Body of pancreas (tissue), 4 donors: ENCODE results near the gene NFATC4. TPM values are rescaled to one million over a fixed set of nuclear protein-coding genes. Genes with fewer than 3 reads are reported as not detected.
A peak's percentile ranks its signal among the peaks of the same experiment; 100 is the strongest.

Experiments
- ATAC-seq: fragments of 150-250 bp; one replicate; pipeline ENCODE4 v1.9.1; 2016
- DNase-seq, 4 donors: peaks; one replicate each; pipeline ENCODE4 v3.0.0-alpha.2; 2019
- H3K27ac ChIP-seq, 4 donors: fragments of 200-600 bp; sonication (generic); 1 replicate in 3 of 4; 2 replicates in 1 of 4; pipeline versions ENCODE4 v1.5.1 to v1.6.1; 2016 to 2019; ENCODE audit warnings: mild to moderate bottlenecking in 1 of 4, mixed read lengths in 1 of 4, moderate library complexity in 1 of 4
- H3K27me3 ChIP-seq, 2 donors: fragments of 200-600 bp; sonication (generic); one replicate each; pipeline ENCODE4 v1.6.0; 2016; ENCODE audit warnings: mild to moderate bottlenecking in 1 of 2
- H3K36me3 ChIP-seq, 2 donors: fragments of 200-600 bp; sonication (generic); replicated peaks in 1 of 2; 2 replicates each; pipeline ENCODE4 v1.5.1; 2016; ENCODE audit warnings: low read depth in 2 of 2; ENCODE audit not compliant: insufficient read depth in 1 of 2
- H3K4me1 ChIP-seq: fragments of 200-600 bp; sonication (generic); one replicate; pipeline ENCODE4 v1.6.0; 2016
- H3K4me3 ChIP-seq, 2 donors: fragments of 200-600 bp; sonication (generic); 1 replicate in 1 of 2; 2 replicates in 1 of 2; pipeline ENCODE4 v1.5.1; 2016 to 2019
- H3K9me3 ChIP-seq, 3 donors: fragments of 200-600 bp; sonication (generic); 1 replicate in 2 of 3; 2 replicates in 1 of 3; pipeline ENCODE4 v1.5.1; 2016
- POLR2A ChIP-seq, 3 donors: fragments of 450-650 bp; IDR thresholded peaks; one replicate each; pipeline ENCODE4 v1.6.1; 2016; ENCODE audit warnings: antibody characterized with exemption in 3 of 3, mild to moderate bottlenecking in 2 of 3
- WGBS, 2 donors: methylation state at CpG; one replicate each; pipeline ENCODE4 v1.1.5; 2017; 5-methylcytosine and 5-hydroxymethylcytosine counted together
- intact Hi-C: fragments of 100-400 bp; cut with DNase I; formaldehyde crosslinking; loops from one replicate; pipeline ENCODE4 v1.15.1; 2023
- total RNA-seq, 2 donors: library from RNA; depleted of rRNA; stranded (reverse); fragments of >200 nt; gene quantifications; one replicate each; pipeline ENCODE4 v1.1.0, GENCODE V29; 2016
- TF ChIP-seq, protein P1 (sequence below), 7 experiments: fragments of 450-650 bp in 4 of 7; fragments of 200-600 bp in 3 of 7; sonication (generic) in 3 of 7; IDR thresholded peaks; one replicate each; pipeline ENCODE4 v1.5.1; 2016 to 2019; ENCODE audit warnings: antibody characterized with exemption in 7 of 7

Gene NFATC4
- total RNA-seq, 2 donors from 2014 or later, result 11.9 to 19.8 TPM

DNA sequence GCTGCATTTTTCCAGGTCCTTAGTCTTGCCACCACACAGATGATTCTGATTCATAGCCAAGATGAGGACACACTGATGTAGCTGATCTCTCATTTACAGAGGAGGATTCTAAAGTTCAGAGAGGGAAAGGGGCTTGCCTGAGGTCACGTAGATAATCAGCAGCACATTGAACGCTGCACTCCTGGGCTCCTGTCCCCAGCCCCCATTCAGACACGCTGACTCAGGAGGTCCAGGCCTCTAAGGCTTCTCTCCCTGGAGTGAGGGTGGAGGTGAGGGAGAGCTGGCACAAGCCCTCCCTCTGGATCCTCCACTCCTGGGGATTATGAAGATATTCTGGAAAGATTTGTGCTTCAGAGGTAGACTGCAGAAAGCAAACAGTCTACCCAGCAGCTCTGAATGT is 10.3 kb downstream of the NFATC4 start:
- ATAC-seq, result no peak
- TF ChIP-seq, protein P1, sequence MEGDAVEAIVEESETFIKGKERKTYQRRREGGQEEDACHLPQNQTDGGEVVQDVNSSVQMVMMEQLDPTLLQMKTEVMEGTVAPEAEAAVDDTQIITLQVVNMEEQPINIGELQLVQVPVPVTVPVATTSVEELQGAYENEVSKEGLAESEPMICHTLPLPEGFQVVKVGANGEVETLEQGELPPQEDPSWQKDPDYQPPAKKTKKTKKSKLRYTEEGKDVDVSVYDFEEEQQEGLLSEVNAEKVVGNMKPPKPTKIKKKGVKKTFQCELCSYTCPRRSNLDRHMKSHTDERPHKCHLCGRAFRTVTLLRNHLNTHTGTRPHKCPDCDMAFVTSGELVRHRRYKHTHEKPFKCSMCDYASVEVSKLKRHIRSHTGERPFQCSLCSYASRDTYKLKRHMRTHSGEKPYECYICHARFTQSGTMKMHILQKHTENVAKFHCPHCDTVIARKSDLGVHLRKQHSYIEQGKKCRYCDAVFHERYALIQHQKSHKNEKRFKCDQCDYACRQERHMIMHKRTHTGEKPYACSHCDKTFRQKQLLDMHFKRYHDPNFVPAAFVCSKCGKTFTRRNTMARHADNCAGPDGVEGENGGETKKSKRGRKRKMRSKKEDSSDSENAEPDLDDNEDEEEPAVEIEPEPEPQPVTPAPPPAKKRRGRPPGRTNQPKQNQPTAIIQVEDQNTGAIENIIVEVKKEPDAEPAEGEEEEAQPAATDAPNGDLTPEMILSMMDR (IDR thresholded peaks at IDR 0.05), result no peak
- no peak for TF ChIP-seq POLR2A (IDR thresholded peaks at IDR 0.05)
- intact Hi-C loops, result no loop called here
- DNase-seq, result no peak
- 78 to 91% methylated on average over 3 of the region's 3 CpGs for WGBS, 2 donors
- peaks cover 19% of the 10 kb centered on the region for H3K4me1 ChIP-seq
- H3K27me3 ChIP-seq, result no peaks in the 10 kb centered on the region
- H3K4me3 ChIP-seq, result no peak overlapping the region
- no peaks in the 10 kb centered on the region for H3K36me3 ChIP-seq
- H3K9me3 ChIP-seq, result no peaks in the 10 kb centered on the region
- H3K27ac ChIP-seq, result peak overlapping the region in 3 of 4 donors; percentile 18 to 50 (median 29)

DNA sequence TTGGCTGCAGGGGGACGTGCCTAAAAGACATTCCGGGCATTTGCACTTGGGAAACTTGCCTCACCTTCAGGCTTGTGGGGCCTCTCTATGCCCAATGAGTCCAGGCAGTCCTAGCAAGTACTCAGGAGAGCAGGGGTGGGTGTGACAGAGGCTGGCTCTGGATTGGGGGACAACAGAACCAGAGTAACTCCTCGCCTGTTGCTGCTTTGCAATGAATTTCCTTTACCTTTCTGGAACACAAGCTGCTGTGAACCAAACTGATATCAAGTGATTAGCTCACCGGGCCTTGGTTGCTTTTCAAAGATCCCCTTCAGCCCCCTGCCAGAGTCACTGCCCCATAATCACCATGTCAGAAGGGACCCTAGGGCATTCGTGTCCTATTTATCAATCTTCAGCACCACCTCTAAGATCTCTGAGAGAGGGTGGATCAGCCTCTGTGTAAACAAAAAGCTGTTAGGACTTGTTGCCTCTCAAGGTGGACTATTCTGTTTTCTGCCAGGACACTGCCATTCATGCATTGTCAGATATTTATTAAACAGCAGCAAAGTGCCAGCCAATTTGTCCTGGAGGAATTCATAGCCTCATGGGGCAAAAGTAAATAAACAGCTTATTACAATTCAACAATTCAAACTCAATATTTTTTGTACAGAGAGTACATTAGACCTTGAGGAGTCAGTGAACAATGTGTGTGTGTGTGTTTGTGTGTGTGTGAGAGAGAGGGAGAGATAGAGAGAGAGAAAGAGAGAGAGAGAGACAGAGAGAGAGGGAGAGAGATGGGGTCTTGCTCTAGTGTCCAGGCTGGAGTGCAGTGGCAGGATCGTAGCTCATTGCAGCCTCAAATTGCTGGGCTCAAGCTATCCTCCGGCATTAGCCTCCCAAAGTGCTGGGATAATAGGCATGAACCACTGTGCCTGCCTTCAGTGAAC is 11.3 kb downstream of the NFATC4 start:
- H3K4me3 ChIP-seq, result no peak overlapping the region
- peaks cover 19% of the 10 kb centered on the region for H3K4me1 ChIP-seq
- DNase-seq (no peak), ATAC-seq (peak; percentile 32)
- no peaks in the 10 kb centered on the region for H3K27me3 ChIP-seq
- intact Hi-C loops, result no loop called here
- no peaks in the 10 kb centered on the region for H3K9me3 ChIP-seq
- peak overlapping the region; percentile 18 to 50 (median 30) for H3K27ac ChIP-seq
- WGBS, 2 donors, result 62 to 67% methylated on average over 7 of the region's 7 CpGs
- H3K36me3 ChIP-seq, result no peaks in the 10 kb centered on the region
- TF ChIP-seq POLR2A (IDR thresholded peaks at IDR 0.05), result no peak
- TF ChIP-seq, protein P1 (IDR thresholded peaks at IDR 0.05), result no peak

DNA sequence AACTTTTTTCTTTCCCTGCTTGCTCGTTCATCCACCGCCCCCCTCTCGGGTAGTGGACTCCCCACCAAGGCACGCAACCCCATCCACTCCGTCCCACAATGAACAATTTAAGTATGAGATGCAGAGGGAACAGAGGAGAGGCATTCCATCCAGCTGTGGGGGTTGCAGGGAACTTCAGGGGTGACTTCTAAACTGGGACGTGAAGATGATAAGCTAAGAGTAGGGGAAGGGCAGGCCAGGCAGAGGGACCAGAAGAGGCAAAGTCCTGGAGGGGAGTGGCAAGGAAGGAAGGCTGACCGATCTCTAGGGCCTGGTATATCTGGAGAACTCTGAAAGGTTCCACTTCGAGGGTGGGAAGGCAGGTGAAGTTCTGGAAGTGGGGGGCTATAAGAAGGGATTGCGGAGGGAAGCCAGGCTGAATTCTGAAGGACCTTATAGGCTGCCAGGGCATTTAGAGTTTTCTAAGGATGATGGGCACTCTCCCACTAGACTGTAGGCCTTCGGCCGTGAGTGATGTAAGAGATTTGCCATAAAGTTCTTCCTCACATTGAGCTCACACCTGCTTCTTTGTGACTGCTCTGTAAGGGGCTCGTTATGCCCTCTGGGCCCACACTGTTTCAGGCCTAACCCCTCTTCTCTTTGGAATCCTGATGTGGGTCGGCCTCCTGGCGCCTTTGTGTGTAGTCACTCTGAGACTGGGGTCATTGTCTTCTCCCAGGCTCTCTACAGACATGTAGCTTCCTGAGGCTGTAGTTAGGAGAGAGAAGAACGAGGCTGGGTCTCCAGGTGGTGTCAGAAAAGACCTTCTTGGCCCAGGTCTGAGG is 12.1 kb downstream of the NFATC4 start:
- intact Hi-C loops, result no loop called here
- H3K4me1 ChIP-seq, result peaks cover 19% of the 10 kb centered on the region
- H3K36me3 ChIP-seq, result no peaks in the 10 kb centered on the region
- no peaks in the 10 kb centered on the region for H3K9me3 ChIP-seq
- TF ChIP-seq, protein P1 (IDR thresholded peaks at IDR 0.05), result no peak
- no peak for TF ChIP-seq POLR2A (IDR thresholded peaks at IDR 0.05)
- H3K27ac ChIP-seq, result peak overlapping the region in 1 of 4 donors; percentile 29
- no peak for DNase-seq
- no peaks in the 10 kb centered on the region for H3K27me3 ChIP-seq
- H3K4me3 ChIP-seq, result no peak overlapping the region
- WGBS, 2 donors, result 77 to 78% methylated on average over 15 of the region's 15 CpGs
- ATAC-seq, result no peak

DNA sequence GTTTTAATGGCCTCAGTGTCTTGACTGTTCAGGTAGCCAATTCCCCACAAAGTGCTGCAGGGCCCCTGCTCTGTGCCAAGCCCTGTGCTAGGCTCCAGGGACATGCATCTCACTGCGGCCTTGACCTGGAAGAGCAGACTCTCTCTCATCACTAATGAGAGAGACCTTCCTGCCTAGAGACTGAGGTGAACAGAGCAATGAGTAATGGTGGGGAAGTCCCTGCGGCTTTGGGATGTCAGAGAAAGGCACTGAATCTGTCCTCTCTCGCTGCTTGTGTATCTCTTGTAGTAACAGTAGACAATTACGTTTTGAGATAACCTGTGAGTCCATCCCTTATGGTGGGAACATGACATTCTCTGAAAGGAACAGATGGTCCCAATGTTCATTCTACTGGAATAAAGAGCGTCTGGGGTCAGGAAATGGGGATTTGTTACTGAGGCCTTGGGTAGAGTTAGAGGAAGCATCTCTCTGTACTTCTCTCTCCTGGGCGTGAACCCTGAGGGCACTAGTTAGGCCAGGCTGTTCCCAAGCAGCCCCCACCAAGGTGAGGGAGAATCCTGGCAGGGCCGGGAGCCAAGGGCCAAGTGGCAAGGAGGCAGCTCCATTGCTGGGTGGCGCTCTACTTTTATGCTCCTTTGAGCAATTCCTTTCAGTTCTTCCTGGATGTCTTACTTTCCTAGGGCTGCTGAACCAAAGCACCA is 13.5 kb downstream of the NFATC4 start:
- Histone ChIP-seq H3K27me3 (no peaks in the 10 kb centered on the region), H3K4me3 (no peak overlapping the region), H3K4me1 (peaks cover 20% of the 10 kb centered on the region), H3K27ac (no peak overlapping the region), H3K9me3 (no peaks in the 10 kb centered on the region), H3K36me3 (no peaks in the 10 kb centered on the region)
- ATAC-seq, result no peak
- no peak for DNase-seq
- TF ChIP-seq, protein P1 (IDR thresholded peaks at IDR 0.05), result no peak
- TF ChIP-seq POLR2A (IDR thresholded peaks at IDR 0.05), result no peak
- WGBS, 2 donors, result 80 to 81% methylated on average over 8 of the region's 8 CpGs
- intact Hi-C loops, result no loop called here
